B cell (primary cell): ENCODE measurements around the gene FRMD4A.

Experiments
- CTCF ChIP-seq: fragments of 200-600 bp; IDR thresholded peaks from one replicate; pipeline ENCODE4 v1.8.0; 2022; ENCODE audit warnings: antibody characterized with exemption, mild to moderate bottlenecking
- EZH2 ChIP-seq: IDR thresholded peaks from 2 replicates; pipeline ENCODE4 v1.6.1; 2012; ENCODE audit warnings: borderline replicate concordance, low read depth, mild to moderate bottlenecking, moderate library complexity, low read length; ENCODE audit not compliant: insufficient read depth, poor library complexity, severe bottlenecking

- TF ChIP-seq CTCF: no peak
- TF ChIP-seq EZH2: no peak
Observed at GRCh38 chr10:13959443-13960359, 371.0 kb downstream of the FRMD4A start.
